Testis (tissue), 2 donors: Measurements from ENCODE around the gene PRKG1.

Source experiments
- CTCF ChIP-seq, 3 experiments: fragments of 450-650 bp in 2 of 3; fragments of 200-600 bp in 1 of 3; sonication (generic) in 1 of 3; IDR thresholded peaks; one replicate each; pipeline ENCODE4 v1.5.1; 2016 to 2019; ENCODE audit warnings: antibody characterized with exemption in 3 of 3, mild to moderate bottlenecking in 2 of 3, moderate library complexity in 1 of 3
- POLR2A ChIP-seq: fragments of 450-650 bp; IDR thresholded peaks from one replicate; pipeline ENCODE4 v1.6.1; 2017; ENCODE audit warnings: antibody characterized with exemption, mild to moderate bottlenecking, moderate library complexity

GRCh38 chr10:51918884-51919325, 844.6 kb downstream of the PRKG1 start:
- no peak for TF ChIP-seq CTCF (IDR thresholded peaks at IDR 0.05)
- TF ChIP-seq POLR2A = no peak
